Endometrial microvascular endothelial cells (primary cell): ENCODE results near the gene PREX1. TPM values are rescaled to one million over a fixed set of nuclear protein-coding genes. Genes with fewer than 3 reads are reported as not detected.
"Not testable (repeated sequence)": the region's sequence is repeated elsewhere in the genome, so short reads cannot be mapped to it uniquely, and the experiment has no call there.

Experiments used
- in situ Hi-C: cut with HindIII; loops from 2 replicates; pipeline ENCODE4 v1.10.0; 2017; ENCODE audit warnings: low sequenced_read_pairs, low pct_unique_long_range_greater_than_20kb; ENCODE audit errors: inconsistent ontology term
- total RNA-seq: library from RNA; depleted of rRNA; stranded (reverse); fragments of >200 nt; gene quantifications from one replicate; pipeline ENCODE4 v1.2.3, GENCODE V29; 2015; ENCODE audit errors: inconsistent ontology term

The PREX1 gene
- total RNA-seq, 1 donor from 2014 or later = 60.5 TPM

GRCh38 chr20:48769069-48769983 lies 58.5 kb downstream of the PREX1 start:
- in situ Hi-C loops = no loop called here

- in situ Hi-C loops = no loop called here
Measured at GRCh38 chr20:48766961-48767960, 60.5 kb downstream of the PREX1 start.

- in situ Hi-C loops = no loop called here
Measured at GRCh38 chr20:48766205-48766604, 61.6 kb downstream of the PREX1 start.

- in situ Hi-C loops = no loop called here
Measured at GRCh38 chr20:48765359-48765758, 62.4 kb downstream of the PREX1 start.

- in situ Hi-C loops = no loop called here
Measured at GRCh38 chr20:48763216-48763914, 64.4 kb downstream of the PREX1 start.

GRCh38 chr20:48761874-48762273 lies 65.9 kb downstream of the PREX1 start:
- in situ Hi-C loops = no loop called here

GRCh38 chr20:48761023-48761785 lies 66.6 kb downstream of the PREX1 start:
- in situ Hi-C loops = no loop called here

- in situ Hi-C loops = no loop called here
Measured at GRCh38 chr20:48760403-48760983, 67.3 kb downstream of the PREX1 start.

GRCh38 chr20:48759631-48760245 lies 68.1 kb downstream of the PREX1 start:
- in situ Hi-C loops = no loop called here

GRCh38 chr20:48758206-48758820 lies 69.5 kb downstream of the PREX1 start:
- in situ Hi-C loops = no loop called here

GRCh38 chr20:48756774-48757173 lies 71.0 kb downstream of the PREX1 start:
- in situ Hi-C loops = not testable (repeated sequence)

GRCh38 chr20:48754292-48754691 lies 73.5 kb downstream of the PREX1 start:
- in situ Hi-C loops = no loop called here

- in situ Hi-C loops = no loop called here
Measured at GRCh38 chr20:48752963-48753362, 74.8 kb downstream of the PREX1 start.

GRCh38 chr20:48751871-48752270 lies 75.9 kb downstream of the PREX1 start:
- in situ Hi-C loops = no loop called here

GRCh38 chr20:48750941-48751635 lies 76.7 kb downstream of the PREX1 start:
- in situ Hi-C loops = no loop called here

- in situ Hi-C loops = no loop called here
Measured at GRCh38 chr20:48750376-48750775, 77.4 kb downstream of the PREX1 start.

- in situ Hi-C loops = no loop called here
Measured at GRCh38 chr20:48749437-48749836, 78.4 kb downstream of the PREX1 start.
